AG04450 (cell line): ENCODE results near the gene HOXA13. TPM values are rescaled to one million over a fixed set of nuclear protein-coding genes. Genes with fewer than 3 reads are reported as not detected.
A peak's percentile ranks its signal among the peaks of the same experiment; 100 is the strongest.

Experiments used
- CTCF ChIA-PET: fragments of 300-600, 350-600 bp; formaldehyde crosslinking; extraction: SDS; loops from one replicate; lab custom pipeline; 2022; ENCODE audit warnings: antibody characterized with exemption, inconsistent platforms; lab: Charles Lee
- POLR2A ChIA-PET: fragments of 350-600 bp; formaldehyde crosslinking; extraction: SDS; loops from one replicate; lab custom pipeline; 2021; ENCODE audit warnings: antibody characterized with exemption, inconsistent platforms; lab: Yijun Ruan, JAX
- DNase-seq: peaks from one replicate; pipeline ENCODE4 v3.0.0-alpha.2; 2011; ENCODE audit warnings: low read depth, low spot score
- H3K27ac ChIP-seq: one replicate; pipeline ENCODE4 v1.5.1; 2012; ENCODE audit warnings: low read depth, low read length, control low read depth
- H3K27me3 ChIP-seq: one replicate; pipeline ENCODE4 v1.6.0; 2012; ENCODE audit warnings: low read length; ENCODE audit not compliant: control insufficient read depth, insufficient read depth
- H3K4me3 ChIP-seq: 2 replicates; pipeline ENCODE4 v1.5.1; 2011; ENCODE audit warnings: mild to moderate bottlenecking, low read depth, low read length, control low read depth
- H3K9me3 ChIP-seq: 2 replicates; pipeline ENCODE4 v1.5.1; 2012; ENCODE audit warnings: low read length; ENCODE audit not compliant: control insufficient read depth, insufficient read depth
- CTCF ChIP-seq: IDR thresholded peaks from 2 replicates; pipeline ENCODE4 v1.5.1; 2011; ENCODE audit warnings: low read depth, low read length, control low read depth, inconsistent platforms
- polyA plus RNA-seq: library from polyadenylated mRNA; depleted of rRNA; stranded (reverse); fragments of >200 nt; gene quantifications from 2 replicates; pipeline ENCODE4 v1.2.3, GENCODE V29; 2011

Gene HOXA13
- polyA plus RNA-seq, 1 experiment, result not detected

GRCh38 chr7:27148031-27148755, 51.7 kb downstream of the HOXA13 start:
- DNase-seq, result no peak
- ChIA-PET CTCF (interaction anchor here (0.6 to 5.6 kb wide), 7 partner anchors 9 to 779 kb away, joined by 3 to 24 read pairs (median 8); partner anchors contain the start of gene HOXA7), POLR2A (interaction anchor here (1.0 kb wide), 1 partner anchor 9 kb away, joined by 3 read pairs; no protein-coding TSS in a partner anchor)
- peak overlapping the region; percentile 73 for H3K4me3 ChIP-seq
- H3K27me3 ChIP-seq, result no peaks in the 10 kb centered on the region
- peaks cover 2% of the 10 kb centered on the region; the same call in 1 of the 2 replicates for H3K9me3 ChIP-seq
- TF ChIP-seq CTCF, result no peak
- H3K27ac ChIP-seq, result peak overlapping the region; percentile 90

- Histone ChIP-seq H3K27me3 (no peaks in the 10 kb centered on the region), H3K4me3 (peak within 1 kb of the TSS; percentile 73), H3K9me3 (peaks cover 2% of the 10 kb centered on the region; the same call in 1 of the 2 replicates), H3K27ac (peak within 1 kb of the TSS; percentile 90)
- no peak for TF ChIP-seq CTCF
- ChIA-PET CTCF (interaction anchor here (0.6 to 5.6 kb wide), 6 partner anchors 9 to 778 kb away, joined by 3 to 24 read pairs (median 6); partner anchors contain the start of gene HOXA7), POLR2A (interaction anchor here (1.0 kb wide), 1 partner anchor 8 kb away, joined by 3 read pairs; no protein-coding TSS in a partner anchor)
- DNase-seq, result no peak
Observed at GRCh38 chr7:27147199-27148030, 52.5 kb downstream of the HOXA13 start, which contains the start of gene HOXA6. TSS of gene HOXA6 (minus strand) at chr7:27147774. CDS start at chr7:27147749, 25 bp downstream.

GRCh38 chr7:27146491-27147198, 53.2 kb downstream of the HOXA13 start:
- H3K9me3 ChIP-seq, result no peaks in the 10 kb centered on the region; the same call in 1 of the 2 replicates
- ChIA-PET POLR2A (no interaction called here), CTCF (interaction anchor here (0.6 to 7.8 kb wide), 3 partner anchors 292 to 777 kb away, joined by 4 to 93 read pairs (median 24); no protein-coding TSS in a partner anchor)
- no peak for TF ChIP-seq CTCF
- no peaks in the 10 kb centered on the region for H3K27me3 ChIP-seq
- peak overlapping the region; percentile 90 for H3K27ac ChIP-seq
- DNase-seq, result no peak
- peak overlapping the region; percentile 73 for H3K4me3 ChIP-seq

- no peak for TF ChIP-seq CTCF
- no peak for DNase-seq
- Histone ChIP-seq H3K9me3 (no peaks in the 10 kb centered on the region; the same call in 1 of the 2 replicates), H3K27ac (peak overlapping the region; percentile 93), H3K27me3 (no peaks in the 10 kb centered on the region), H3K4me3 (peak overlapping the region; percentile 58)
- ChIA-PET CTCF (interaction anchor here (1.0 to 7.8 kb wide), 8 partner anchors 9 to 1253 kb away, joined by 3 to 93 read pairs (median 13); no protein-coding TSS in a partner anchor), POLR2A (interaction anchor here (0.6 to 3.3 kb wide), 4 partner anchors 11 to 40 kb away, joined by 3 to 21 read pairs (median 4); partner anchors contain the start of gene HOXA7)
Observed at GRCh38 chr7:27145914-27146412, 53.9 kb downstream of the HOXA13 start.
